Measurements from ENCODE around the gene APBA2. TPM values are rescaled to one million over a fixed set of nuclear protein-coding genes. Genes with fewer than 3 reads are reported as not detected.

The APBA2 gene
- total and polyA plus RNA-seq, 2 of the 4 experiments (the other 2 are of a cell fraction), result 21.7 to 33.0 TPM

DNA sequence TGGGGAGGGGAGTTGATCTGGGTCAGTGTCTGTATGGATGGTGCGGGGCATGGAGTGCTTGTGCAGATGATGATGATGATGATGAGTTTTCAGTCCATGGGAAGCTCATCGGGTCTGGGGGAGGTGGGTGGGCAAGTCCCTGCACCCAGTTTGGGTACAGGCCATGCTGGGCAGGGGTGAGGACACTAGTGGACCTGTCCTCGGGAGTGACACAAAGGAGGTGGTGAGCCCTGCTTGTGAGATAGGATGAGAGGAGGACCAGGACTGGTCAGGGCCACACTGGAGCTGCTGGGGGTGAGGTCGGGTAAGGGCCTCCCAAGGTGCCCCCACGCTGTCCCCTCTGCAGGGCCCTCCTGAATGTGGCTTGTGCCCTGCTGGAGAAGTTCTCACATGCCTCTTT is 177.9 kb downstream of the APBA2 start:
- Histone ChIP-seq H3K79me1 (ENCODE audit: low read depth in 1 of 2, low read length in 2 of 2) (peaks cover 7 to 40% of the 10 kb centered on the region in 2 experiments; a peak in 2 of 4 replicates), H2BK15ac (ENCODE audit: low read depth, low read length) (no peak overlapping the region), H3K4me2 (ENCODE audit: low read depth, low read length) (no peak overlapping the region), H2AK5ac (ENCODE audit: low read depth, low read length) (no peak overlapping the region), H3K27me3 (ENCODE audit: control insufficient read depth, insufficient read depth, low read length) (no peaks in the 10 kb centered on the region), H4K91ac (ENCODE audit: insufficient read depth, low read depth, low read length) (no peak overlapping the region), H3K36me3 (ENCODE audit: control insufficient read depth, insufficient read depth, low read length) (no peaks in the 10 kb centered on the region), H2AK9ac (replicated peaks; ENCODE audit: low read depth, low read length, poor library complexity) (no peak overlapping the region), H2BK5ac (ENCODE audit: low read depth, low read length, poor library complexity, severe bottlenecking) (no peak overlapping the region), H3K9me1 (ENCODE audit: insufficient read depth, low read length) (peaks cover 9% of the 10 kb centered on the region; the same call in 1 of the 2 replicates), H4K8ac (ENCODE audit: low read depth in 2 of 2, low read length in 2 of 2) (no peak overlapping the region), H4K5ac (ENCODE audit: low read depth, low read length) (no peak overlapping the region), H3K18ac (ENCODE audit: low read depth, low read length) (no peak overlapping the region), H2BK20ac (ENCODE audit: low read depth, low read length) (no peak overlapping the region), H2BK120ac (ENCODE audit: low read depth, low read length) (no peak overlapping the region), H3K9ac (ENCODE audit: low read depth, low read length) (no peak overlapping the region), H3K56ac (ENCODE audit: extremely low read depth, insufficient read depth, low read length) (no peak overlapping the region), H3K27ac (ENCODE audit: insufficient read depth, low read length) (no peak overlapping the region), H3K4ac (ENCODE audit: low read depth, low read length) (no peak overlapping the region), H3K14ac (replicated peaks; ENCODE audit: low read depth, low read length) (no peak overlapping the region), H3K9me3 (ENCODE audit: control insufficient read depth, insufficient read depth, low read length) (0 out of 2 replicates have a peak, but pooled peaks cover 2% of the 10 kb centered on the region), H3K4me3 (ENCODE audit: insufficient read depth, low read depth, low read length) (no peak overlapping the region), H2AFZ (replicated peaks; ENCODE audit: low read length, poor library complexity) (no peak overlapping the region), H3K4me1 (ENCODE audit: control insufficient read depth, insufficient read depth, low read length) (no peaks in the 10 kb centered on the region), H3K23ac (ENCODE audit: low read depth, low read length) (no peak overlapping the region), H4K20me1 (ENCODE audit: insufficient read depth, low read length) (peaks cover 32% of the 10 kb centered on the region)
- no peak for TF ChIP-seq NFE2L2 (IDR thresholded peaks at IDR 0.05; ENCODE audit: low read depth, low read length)
- TF ChIP-seq RCOR1 (IDR thresholded peaks at IDR 0.05; ENCODE audit: insufficient replicate concordance, low read length), result no peak
- no peak for TF ChIP-seq BHLHE40 (IDR thresholded peaks at IDR 0.05; ENCODE audit: low read depth, low read length)
- TF ChIP-seq, protein P1, sequence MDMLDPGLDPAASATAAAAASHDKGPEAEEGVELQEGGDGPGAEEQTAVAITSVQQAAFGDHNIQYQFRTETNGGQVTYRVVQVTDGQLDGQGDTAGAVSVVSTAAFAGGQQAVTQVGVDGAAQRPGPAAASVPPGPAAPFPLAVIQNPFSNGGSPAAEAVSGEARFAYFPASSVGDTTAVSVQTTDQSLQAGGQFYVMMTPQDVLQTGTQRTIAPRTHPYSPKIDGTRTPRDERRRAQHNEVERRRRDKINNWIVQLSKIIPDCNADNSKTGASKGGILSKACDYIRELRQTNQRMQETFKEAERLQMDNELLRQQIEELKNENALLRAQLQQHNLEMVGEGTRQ (IDR thresholded peaks at IDR 0.05; ENCODE audit: low read depth, low read length), result no peak
- TF ChIP-seq RAD21 (IDR thresholded peaks at IDR 0.05; ENCODE audit: low read length), result no peak
- no peak for TF ChIP-seq POLR2A (IDR thresholded peaks at IDR 0.05; ENCODE audit: low read depth, low read length)
- TF ChIP-seq, protein P2, sequence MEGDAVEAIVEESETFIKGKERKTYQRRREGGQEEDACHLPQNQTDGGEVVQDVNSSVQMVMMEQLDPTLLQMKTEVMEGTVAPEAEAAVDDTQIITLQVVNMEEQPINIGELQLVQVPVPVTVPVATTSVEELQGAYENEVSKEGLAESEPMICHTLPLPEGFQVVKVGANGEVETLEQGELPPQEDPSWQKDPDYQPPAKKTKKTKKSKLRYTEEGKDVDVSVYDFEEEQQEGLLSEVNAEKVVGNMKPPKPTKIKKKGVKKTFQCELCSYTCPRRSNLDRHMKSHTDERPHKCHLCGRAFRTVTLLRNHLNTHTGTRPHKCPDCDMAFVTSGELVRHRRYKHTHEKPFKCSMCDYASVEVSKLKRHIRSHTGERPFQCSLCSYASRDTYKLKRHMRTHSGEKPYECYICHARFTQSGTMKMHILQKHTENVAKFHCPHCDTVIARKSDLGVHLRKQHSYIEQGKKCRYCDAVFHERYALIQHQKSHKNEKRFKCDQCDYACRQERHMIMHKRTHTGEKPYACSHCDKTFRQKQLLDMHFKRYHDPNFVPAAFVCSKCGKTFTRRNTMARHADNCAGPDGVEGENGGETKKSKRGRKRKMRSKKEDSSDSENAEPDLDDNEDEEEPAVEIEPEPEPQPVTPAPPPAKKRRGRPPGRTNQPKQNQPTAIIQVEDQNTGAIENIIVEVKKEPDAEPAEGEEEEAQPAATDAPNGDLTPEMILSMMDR (conservative IDR thresholded peaks at IDR 0.05; ENCODE audit: low read depth, low read length), result no peak
- no peak for TF ChIP-seq MAFK (IDR thresholded peaks at IDR 0.05; ENCODE audit: low read depth, low read length)
- TF ChIP-seq MXI1 (IDR thresholded peaks at IDR 0.05; ENCODE audit: borderline replicate concordance, low read depth, low read length), result no peak
- no peak for TF ChIP-seq CHD1 (IDR thresholded peaks at IDR 0.05; ENCODE audit: low read depth, low read length)
- no peak for TF ChIP-seq MAZ (IDR thresholded peaks at IDR 0.05; ENCODE audit: borderline replicate concordance, low read depth, low read length)
- TF ChIP-seq FOS (IDR thresholded peaks at IDR 0.05; ENCODE audit: low read depth, low read length), result no peak
- dilution Hi-C loops (cut with HindIII; ENCODE audit: low sequenced_read_pairs, unreplicated experiment) (no loop called here), intact Hi-C loops (cut with micrococcal nuclease) (no loop called here), in situ Hi-C loops (cut with MboI; ENCODE audit: low sequenced_read_pairs) (no loop called here)
- no peak for ATAC-seq (ENCODE audit: low read depth)
- no peak for DNase-seq
- CTCF ChIA-PET, result no interaction called here
- BruUV-seq (replicated peaks), result no TSS peak
- no CpG with 5 or more reads among the region's 5 CpGs for WGBS, 2 experiments (ENCODE audit: extremely low coverage in 2 of 2, insufficient read length in 1 of 2)
- POLR2A ChIA-PET (ENCODE audit: unreplicated experiment), result no interaction called here
